GM19025 (cell line): ENCODE data around the gene MAB21L4.

Experiments used
- ATAC-seq: cut with Tn5 transposase; IDR thresholded peaks from one replicate; pipeline ENCODE4 v1.9.1; 2021; ENCODE audit warnings: mild to moderate bottlenecking, low read depth, moderate library complexity; ENCODE audit not compliant: unreplicated experiment

The MAB21L4 gene

DNA sequence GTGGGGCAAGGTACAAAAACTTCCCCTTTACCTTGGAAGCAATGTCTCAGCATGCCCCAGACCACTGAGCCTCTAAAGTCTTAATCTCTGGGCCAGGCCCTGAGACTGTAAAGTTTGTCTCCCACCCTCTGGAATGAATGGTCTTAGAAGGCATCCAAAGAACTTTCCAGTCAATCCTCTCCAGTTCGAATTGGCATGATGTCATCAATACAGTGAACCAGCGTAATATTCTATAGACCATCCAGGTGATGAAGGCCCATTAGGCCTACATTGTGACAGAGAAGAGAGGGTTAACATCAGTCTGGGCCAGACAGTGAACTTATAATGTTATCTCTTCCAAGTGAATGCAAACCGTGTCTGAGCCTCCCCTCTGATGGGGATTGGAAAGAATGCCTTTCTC is 11.2 kb downstream of the MAB21L4 start:
- no peak for ATAC-seq

DNA sequence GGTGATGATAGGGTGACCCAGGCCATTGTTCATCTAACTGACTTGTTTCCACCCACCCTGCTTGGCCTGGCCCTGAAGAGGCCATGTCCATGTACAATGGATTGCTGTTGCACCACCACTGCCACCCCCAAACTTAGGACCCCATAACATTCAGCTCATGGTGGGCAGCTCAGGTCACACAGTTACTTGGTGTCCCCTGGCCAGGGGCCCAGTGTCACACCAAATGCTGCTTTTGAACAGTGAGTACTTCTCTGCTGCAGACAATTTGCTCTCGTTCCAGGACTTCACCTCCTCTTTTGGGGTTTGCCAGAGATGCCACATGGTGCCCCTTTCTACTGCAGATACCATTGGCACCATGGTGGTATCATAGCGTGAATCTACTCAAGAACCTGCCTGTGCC is 11.7 kb downstream of the MAB21L4 start:
- no peak for ATAC-seq

DNA sequence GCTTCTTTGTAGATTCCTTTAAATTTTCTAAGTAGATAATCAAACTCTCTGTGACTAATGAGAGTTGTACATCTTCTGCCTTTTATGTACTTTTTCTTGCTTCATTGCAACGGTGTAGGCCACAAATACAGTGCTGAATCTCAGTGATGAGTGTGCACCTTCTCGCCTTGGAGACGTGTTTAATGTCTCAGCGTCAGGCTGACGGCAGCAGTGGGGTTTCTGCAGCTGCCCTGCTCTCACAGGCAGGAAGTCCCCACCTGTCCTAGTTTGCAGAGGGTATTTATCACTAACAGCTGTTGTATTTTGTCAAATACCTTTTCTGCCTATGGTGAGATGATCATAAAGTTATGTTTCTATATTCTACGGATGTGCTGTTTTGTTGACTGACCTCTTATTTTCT is 14.0 kb downstream of the MAB21L4 start:
- ATAC-seq, result no peak

DNA sequence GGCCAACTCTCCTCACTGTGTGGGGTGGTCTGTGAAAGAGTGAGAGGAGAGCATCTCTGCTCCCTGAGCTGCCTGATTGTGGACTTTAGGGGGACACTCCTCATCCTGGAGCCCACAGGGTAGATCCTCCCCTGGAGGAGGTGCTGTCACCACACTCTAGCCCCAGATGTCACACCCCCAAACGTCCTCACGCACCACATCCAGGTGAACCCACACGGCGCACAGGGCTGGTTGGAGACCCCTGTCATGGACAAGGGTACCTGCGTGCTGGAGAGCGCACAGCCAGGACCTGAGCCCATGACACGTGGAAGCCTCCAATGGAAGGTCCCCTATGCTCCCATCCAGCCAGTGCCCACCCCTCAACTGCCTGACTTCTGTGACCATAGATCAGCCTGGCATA is 16.9 kb downstream of the MAB21L4 start:
- no peak for ATAC-seq

DNA sequence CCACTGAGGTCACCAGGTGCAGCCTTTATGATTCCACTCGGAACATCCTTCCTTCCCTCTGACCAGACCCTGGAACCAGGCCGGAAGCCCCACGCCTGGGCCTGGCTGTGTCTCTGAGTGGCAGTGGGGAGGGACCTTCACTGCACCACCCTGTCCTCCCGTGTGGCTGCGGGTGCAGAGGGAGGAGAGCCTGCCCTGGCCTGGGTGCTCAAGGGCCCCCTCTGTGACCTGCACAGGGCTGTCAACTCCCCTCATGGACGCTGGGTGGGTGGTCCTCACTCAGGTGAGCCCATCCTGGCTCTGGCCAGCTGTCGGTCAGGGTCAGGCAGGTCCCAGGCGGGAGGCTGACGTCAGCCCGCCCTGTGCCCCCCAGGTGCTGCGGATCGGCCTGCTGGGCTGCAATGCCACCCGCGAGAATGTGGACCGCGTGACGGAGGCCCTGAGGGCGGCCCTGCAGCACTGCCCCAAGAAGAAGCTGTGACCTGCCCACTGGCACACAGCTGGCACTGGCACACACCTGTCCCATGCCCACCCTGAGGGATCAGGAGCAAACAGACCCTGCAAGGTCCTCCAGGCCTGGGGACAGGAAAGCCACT is 17.5 kb downstream of the MAB21L4 start:
- ATAC-seq, result no peak

DNA sequence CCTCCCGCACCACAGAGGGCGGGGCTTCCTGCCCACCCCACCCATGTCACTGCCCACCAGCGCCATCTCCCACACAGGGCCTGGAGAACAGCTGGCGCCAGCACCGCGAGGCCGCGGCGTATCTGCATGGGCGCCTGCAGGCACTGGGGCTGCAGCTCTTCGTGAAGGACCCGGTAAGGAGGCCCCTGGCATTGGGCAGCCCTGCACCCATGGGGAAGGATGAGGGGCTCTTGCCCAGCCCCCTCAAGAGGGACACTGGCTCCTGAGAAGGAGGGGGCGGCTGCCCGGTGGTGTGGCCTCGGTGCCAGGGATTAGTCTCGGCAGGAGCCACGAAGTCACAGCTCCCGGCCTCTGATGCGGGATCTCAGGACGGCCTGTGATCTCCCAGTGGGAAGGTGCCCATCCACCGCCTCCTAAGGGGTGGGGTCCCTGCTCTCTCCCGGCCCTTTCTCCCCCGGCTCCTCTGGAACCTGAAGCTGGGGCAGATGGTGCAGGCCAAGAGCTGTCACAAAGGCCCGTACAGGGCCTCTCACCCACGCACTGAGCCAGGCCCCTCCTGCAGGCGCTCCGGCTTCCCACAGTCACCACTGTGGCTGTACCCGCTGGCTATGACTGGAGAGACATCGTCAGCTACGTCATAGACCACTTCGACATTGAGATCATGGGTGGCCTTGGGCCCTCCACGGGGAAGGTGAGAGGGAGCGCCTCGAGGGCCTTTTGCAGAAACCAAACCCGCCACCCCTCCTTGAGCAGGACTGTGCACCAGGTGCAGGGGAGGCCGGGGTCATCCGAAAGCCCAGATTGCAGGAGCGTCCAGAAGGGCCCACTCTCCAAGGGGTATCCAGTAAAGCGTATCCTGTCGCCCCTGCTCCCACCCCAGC is 18.3 kb downstream of the MAB21L4 start:
- ATAC-seq, result no peak

DNA sequence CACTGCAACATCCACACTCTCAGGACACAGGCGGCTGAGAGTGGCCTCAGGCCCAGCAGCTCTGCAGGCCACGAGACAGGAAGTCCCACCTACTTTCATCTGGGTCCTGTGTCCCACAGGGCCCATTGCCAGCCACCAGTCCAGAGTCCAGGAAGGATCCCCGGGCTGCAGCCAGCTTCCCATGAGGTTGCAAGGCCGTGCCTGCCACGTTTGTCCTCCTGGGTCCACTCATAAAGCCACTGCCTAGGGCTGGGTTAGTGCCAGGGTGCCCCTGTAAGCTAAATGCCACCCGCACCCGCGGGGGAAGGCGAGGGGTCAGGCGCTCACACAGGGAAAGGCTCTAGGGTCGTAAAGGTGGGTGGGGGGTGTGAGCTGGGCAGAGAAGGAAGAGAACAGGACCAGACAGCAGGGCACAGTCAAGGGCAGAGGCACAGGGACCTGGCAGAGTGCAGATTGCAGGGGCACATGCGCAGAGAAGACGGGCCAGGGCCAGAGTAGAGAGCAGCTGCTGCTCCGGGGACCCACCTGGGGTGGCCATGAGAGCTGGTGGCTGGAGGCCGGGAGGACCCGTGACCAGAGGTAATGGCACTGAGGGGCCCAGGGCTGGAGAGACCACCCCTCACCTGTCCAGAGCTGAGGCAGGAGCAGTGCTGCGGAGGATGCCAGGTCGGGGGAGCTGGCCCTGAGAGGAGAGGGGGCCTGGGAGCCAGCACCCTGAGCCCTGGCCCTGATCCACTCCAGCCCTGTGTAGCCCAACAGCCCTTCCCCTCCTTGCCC is 19.3 kb downstream of the MAB21L4 start:
- ATAC-seq, result no peak

DNA sequence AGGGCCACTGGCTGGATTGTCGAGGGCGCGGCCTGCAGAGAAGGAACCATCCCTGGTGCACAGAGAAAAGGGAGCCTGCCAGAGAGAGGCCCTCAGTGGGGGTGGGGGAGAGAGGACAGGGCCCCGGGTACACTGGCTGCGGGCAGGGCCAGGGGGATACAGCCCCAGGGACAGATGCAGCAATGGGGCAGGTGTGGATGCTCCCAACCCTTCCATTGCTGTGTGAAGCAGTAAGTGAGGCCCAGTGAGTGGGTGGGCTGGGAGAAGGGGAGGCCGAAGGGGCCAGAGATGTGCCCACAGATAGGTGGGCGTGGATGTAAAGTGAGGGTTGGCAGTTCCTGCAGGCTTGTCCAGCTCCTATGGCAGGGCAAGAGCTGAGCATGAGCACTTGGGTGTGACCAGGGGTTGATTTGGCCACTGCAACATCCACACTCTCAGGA is 19.9 kb downstream of the MAB21L4 start:
- ATAC-seq, result no peak

DNA sequence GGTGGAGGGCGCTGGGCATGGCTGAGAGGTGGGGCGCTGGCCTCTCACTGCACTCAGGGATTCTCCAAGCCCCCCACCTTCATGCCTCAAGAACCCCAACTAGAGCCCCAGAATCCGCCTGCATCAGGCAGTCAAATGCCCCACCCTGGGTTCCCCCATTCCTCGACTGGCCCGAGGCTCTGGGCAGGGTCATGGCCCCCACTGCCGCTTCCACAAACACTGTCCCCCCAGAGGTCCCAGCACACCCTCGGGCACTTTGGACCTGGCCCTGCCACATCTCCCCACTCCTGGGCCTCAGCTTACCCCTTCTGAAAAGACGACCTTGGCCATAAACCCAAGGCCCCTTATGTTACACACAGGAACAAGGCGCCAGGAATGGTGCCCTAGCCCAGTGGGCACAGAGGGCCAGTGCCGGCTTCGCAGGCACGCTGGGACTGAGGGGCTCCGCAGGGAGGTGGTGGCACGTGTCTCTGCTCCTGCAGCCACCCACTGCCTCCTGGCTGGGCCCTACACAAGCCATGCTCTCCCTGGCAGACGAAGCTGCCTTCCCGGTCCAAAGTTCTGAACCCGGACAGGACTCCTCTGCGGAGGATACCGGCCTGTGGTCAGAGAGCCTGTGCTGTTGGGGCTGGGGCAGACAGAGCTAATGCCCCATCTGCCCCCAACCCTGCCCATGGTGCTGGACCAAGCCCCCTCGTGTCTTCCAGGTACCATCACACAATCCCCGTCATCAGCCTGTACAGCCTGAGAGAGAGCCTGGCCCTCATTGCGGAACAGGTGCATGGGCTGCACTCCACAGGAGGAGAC is 20.5 kb downstream of the MAB21L4 start:
- ATAC-seq, result no peak

DNA sequence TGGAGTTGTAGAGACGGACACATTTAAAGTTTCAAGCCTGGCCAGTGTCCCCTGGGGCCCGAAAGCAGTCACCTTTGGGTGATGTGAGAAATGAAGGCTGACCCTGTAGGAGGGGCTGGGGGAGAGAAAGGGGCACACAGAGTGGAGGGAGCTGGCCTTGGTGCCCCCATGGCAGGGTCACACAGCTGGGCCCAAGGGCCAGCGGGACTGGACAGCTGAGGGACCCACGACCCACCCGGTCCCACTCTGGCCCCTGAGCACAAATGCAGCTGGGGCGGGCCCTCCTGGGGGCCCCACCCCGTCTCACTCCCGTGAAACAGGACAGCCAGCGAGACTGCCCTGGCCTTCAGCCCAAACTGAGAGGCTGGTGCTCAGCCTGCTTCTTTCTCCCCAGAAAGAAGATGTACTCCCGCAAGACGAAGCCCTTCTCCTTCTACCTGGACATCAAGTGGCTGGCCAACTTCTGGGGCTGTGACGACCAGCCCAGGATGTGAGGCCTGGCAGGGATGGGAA is 21.2 kb downstream of the MAB21L4 start:
- no peak for ATAC-seq

DNA sequence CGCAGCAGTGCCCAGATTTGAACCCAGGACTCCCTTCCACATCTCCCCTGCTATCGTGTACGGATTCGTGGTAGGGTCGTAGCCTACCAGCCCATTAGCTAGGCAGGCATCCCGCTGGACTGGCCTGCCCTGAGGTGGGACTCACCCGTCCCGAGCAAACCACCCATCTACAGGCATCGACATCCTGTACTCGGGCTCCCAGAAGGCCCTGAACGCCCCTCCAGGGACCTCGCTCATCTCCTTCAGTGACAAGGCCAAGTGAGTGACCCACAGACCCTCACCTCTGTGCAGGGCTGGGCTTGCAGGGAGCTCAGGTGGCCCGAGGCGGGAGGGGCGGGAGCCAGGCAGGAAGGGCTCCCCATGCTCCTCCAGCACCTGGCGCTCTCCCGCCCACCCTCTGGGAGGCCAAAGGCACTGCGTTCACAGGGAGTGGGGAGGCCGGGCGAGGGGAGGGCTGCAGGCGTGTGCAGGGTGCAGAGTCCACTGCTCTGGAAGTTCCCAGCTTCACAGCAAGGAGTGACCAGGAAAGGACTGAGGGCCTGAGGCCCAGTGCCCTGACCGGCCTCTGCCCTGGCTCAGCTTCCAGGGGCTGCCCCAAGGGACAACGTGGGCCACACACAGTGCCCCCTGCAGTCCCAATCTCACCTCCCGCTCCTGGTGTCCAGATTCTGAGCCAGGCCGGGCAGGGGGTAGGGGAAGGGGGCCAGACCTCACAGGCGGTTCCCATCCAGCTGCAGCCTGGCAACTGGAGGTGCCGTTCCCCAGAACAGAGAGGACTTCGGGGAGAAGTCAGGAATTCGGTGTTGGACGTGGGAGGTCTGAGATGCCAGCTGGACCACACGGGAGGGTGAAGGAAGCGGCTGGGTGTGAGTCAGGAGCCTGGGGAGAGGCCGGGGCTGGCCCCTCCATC is 21.9 kb downstream of the MAB21L4 start:
- ATAC-seq, result no peak

DNA sequence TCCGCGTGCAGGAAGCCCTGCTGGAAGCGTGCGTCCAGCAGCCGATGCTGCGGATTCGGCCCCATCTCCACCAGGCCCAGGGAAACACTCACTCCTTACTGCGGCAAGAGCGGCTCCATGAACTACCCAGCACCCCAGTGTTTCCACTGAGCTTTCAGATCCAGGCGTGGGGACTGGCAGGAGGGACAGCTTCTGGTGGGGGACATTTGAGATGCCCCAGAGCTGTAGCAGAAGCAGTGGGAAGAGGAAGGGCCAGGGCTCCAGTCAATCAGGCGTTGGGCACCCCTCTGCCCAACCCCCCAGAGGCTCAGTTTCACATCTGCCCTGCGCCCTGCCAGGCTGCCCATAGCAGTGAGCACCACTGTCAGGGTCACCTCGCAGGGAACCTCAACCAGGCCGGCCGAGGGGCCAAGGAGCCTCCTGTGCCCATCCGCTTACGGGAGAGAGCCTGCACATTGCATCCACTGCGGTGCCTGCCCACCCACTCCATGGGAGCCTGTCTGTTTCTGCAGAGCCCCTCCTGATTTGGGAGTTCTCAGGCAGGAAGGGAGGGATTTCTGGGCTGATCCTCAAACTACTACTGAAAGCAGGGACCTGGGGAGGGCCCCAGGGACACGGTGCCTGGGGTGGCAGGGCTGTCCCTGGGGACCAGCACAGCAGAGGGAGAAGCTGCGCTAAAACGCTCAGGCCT is 22.7 kb downstream of the MAB21L4 start:
- ATAC-seq, result no peak

DNA sequence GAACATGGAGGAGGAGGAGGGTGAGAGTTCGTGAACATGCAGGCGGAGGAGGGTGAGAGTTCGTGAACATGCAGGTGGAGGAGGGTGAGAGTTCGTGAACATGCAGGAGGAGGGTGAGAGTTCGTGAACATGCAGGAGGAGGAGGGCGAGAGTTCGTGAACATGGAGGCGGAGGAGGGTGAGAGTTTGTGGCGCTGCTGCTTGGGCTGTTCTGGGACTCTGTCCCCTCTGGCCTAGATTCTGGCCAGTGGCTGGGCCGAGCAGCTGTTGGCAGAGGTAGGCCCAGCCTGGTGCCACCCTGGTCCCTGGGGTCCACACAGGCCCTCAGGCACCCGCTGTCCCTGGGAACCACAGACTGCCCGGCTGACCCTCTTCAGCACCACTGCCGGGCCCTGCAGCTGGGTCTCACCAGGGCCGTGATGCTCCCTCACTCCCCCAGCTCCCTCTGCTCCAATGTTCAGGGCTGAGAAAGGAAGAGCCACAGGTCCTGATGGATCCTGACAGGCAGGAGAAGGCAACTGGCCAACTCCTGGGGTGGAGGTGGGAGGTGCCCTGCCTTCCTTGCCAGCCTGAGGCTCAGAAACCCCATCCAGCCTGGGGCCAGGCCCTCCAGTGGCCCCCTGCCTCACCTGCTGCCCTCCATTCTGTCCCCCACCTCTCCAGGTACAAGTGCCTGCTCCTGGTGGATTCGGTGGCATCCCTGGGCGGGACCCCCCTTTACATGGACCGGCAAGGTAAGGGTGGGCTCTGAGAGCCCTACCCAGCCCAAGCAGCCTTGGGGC is 23.4 kb downstream of the MAB21L4 start:
- no peak for ATAC-seq

DNA sequence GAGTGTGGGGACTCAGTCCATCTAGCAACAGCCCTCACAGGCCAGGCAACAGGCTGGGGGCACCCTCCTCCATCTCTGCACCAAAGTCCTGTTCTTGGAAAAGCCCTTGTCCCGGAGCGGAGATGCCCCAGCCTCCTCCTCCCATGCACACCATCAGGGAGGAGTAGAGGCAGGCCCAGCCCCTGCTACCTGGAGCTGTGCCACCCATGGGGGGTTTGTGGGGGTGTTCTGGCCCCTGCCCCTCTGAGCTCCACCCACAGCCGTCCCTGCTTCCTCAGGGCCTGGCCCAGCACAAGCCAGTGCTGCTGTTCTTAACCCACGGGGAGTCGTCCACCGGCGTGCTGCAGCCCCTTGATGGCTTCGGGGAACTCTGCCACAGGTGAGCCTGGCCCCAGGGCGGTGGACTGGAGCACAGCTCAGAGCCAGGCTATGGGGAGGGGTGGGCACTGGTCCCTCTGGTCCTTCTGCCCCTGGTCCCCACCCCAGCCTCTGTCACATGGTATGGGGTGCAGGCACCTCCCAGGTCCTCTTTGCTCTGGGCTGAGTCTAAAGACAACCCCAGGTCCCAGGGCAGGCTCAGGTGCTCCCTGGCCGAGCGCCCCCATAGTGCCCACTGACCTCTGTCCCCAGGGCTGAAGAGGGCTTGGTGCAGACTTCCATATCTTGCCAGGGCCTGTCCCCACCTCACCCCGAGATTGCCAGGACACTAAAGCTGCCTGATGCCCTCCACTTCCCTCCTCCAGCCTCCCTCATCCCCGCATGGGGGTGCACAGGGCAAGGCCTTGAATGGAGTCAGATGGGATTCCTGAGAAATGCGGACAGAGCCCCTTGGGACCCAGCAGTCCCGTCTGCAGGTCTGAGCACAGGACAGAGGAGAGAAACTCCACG is 24.6 kb downstream of the MAB21L4 start:
- ATAC-seq, result no peak

DNA sequence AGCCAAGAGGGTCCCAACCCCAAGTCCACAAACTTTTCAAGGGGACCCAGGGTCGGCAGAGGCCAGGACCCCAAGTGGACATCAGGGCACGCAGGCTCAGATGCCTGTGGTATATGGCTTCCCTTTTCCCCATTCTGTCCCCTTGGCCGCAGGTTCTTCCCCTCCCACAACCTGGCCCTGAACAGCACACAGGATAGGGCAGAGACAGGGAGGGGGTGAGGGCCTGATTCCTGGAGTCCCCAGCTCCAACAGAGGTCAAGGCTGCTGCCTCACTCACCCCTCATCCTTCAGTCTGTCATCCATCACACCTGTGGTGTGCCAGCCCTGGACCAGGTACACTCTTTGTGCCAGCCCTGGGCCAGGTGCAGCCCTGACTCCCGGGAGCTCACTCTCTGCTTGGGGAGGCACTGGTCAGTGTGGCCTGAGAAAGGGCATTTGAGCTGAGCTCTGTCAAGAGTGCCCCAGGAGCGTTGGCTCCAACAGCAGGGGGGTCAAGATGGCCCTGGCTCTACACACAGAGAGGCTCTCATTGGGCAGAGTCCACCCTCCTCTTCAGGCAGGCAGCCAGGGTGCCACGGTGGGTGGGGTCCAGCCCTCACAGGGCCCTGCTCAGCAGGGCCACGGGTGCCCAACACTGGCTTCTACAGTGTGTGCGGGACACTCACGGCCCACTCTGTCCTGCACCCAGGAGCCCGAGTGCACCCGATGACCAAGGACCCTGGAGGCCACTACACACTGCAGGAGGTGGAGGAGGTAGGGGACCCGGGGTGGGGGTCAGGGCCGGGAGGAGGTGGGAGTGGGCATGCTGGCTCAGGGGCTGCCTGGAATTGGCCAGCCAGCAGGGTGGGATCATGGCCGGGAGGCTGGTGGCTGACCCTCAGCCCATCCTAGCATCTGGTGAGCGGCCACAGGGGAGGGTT is 25.7 kb downstream of the MAB21L4 start:
- ATAC-seq, result no peak
